HepG2 (cell line): ENCODE results near the gene ENTPD1. TPM values are rescaled to one million over a fixed set of nuclear protein-coding genes. Genes with fewer than 3 reads are reported as not detected.
"Not testable (repeated sequence)": the region's sequence is repeated elsewhere in the genome, so short reads cannot be mapped to it uniquely, and the experiment has no call there.

Experiments
- ATAC-seq: fragments of 200-7000 bp; cut with Tn5 transposase; 3 replicates; pipeline ENCODE4 v1.9.1; 2020; ENCODE audit warnings: mild to moderate bottlenecking, moderate library complexity
- BruUV-seq: library from RNA; stranded (reverse); fragments of 400-500 nt; replicated peaks from 2 replicates; lab custom pipeline; 2021; lab: Mats Ljungman, UMichigan
- CTCF ChIA-PET: fragments of 300-600 bp; formaldehyde crosslinking; extraction: SDS; loops from one replicate; lab custom pipeline; 2021; ENCODE audit warnings: low total read pairs, inconsistent platforms, low intra/inter-chr PET ratio; lab: Yijun Ruan, JAX
- POLR2A ChIA-PET: fragments of 350-600 bp; sonication (Branson Sonifier 250); formaldehyde crosslinking; loops from one replicate; lab custom pipeline; 2020; ENCODE audit warnings: antibody characterized with exemption, inconsistent platforms; lab: Yijun Ruan, JAX
- DNase-seq: peaks from one replicate; pipeline ENCODE4 v3.0.0-alpha.2; 2015; ENCODE audit warnings: low spot score
- FAIRE-seq: peaks from 3 replicates; lab custom pipeline; 2011; peaks lifted over from hg19 to GRCh38; lab: Jason Lieb, UNC
- H2AFZ ChIP-seq: one replicate; pipeline ENCODE4 v1.6.1; 2011; ENCODE audit warnings: low read length, inconsistent platforms
- H3K27ac ChIP-seq: fragments of 300-600 bp; 3 replicates; pipeline ENCODE4 v1.8.0; 2011; ENCODE audit warnings: mixed run types, mild to moderate bottlenecking, mixed read lengths, low read length, inconsistent platforms; ENCODE audit not compliant: insufficient read depth; ENCODE audit errors: extremely low read length
- H3K27me3 ChIP-seq, 2 experiments: fragments of 200-600 bp in 1 of 2; 2 replicates in 1 of 2; 3 replicates in 1 of 2; pipeline versions ENCODE4 v1.6.0 to v1.8.0; 2011; ENCODE audit warnings: low read length in 2 of 2, mild to moderate bottlenecking in 2 of 2, moderate library complexity in 2 of 2, inconsistent platforms in 1 of 2; ENCODE audit not compliant: insufficient read depth in 2 of 2, control insufficient read depth in 1 of 2
- H3K36me3 ChIP-seq, 2 experiments: fragments of 200-600 bp in 1 of 2; replicated peaks in 1 of 2; 2 replicates in 1 of 2; 3 replicates in 1 of 2; pipeline versions ENCODE4 v1.5.1 to v1.8.0; 2011; ENCODE audit warnings: low read length in 2 of 2, inconsistent platforms in 1 of 2; ENCODE audit not compliant: insufficient read depth in 2 of 2, control insufficient read depth in 1 of 2
- H3K4me1 ChIP-seq: 2 replicates; pipeline ENCODE4 v1.5.1; 2012; ENCODE audit warnings: low read length, inconsistent platforms; ENCODE audit not compliant: insufficient read depth
- H3K4me2 ChIP-seq: 2 replicates; pipeline ENCODE4 v1.6.0; 2011; ENCODE audit warnings: low read depth, low read length, inconsistent platforms
- H3K4me3 ChIP-seq, 3 experiments: fragments of 200-600 bp in 1 of 3; sonication (generic), shearing (Covaris generic) in 1 of 3; replicated peaks in 1 of 3; 2 replicates each; pipeline ENCODE4 v1.5.1; 2011 to 2016; ENCODE audit warnings: low read length in 3 of 3, inconsistent platforms in 2 of 3, low read depth in 2 of 3, mild to moderate bottlenecking in 2 of 3, control low read depth in 1 of 3, mixed read lengths in 1 of 3; ENCODE audit not compliant: insufficient read depth in 1 of 3
- H3K79me2 ChIP-seq: one replicate; pipeline ENCODE4 v1.6.1; 2011; ENCODE audit warnings: low read length, inconsistent platforms; ENCODE audit not compliant: insufficient read depth
- H3K9ac ChIP-seq: 2 replicates; pipeline ENCODE4 v1.6.0; 2011; ENCODE audit warnings: mild to moderate bottlenecking, low read depth, low read length, inconsistent platforms; ENCODE audit not compliant: insufficient read depth
- H3K9me3 ChIP-seq: 2 replicates; pipeline ENCODE4 v1.5.1; 2012; ENCODE audit warnings: mild to moderate bottlenecking, low read length
- H4K20me1 ChIP-seq: 2 replicates; pipeline ENCODE4 v1.6.0; 2011; ENCODE audit warnings: inconsistent platforms, mild to moderate bottlenecking, low read length, moderate library complexity; ENCODE audit not compliant: insufficient read depth
- FOXP4 ChIP-seq: sonication (generic); formaldehyde crosslinking; IDR thresholded peaks from 2 replicates; pipeline ENCODE4 v1.4.0; 2020; ENCODE audit warnings: missing genetic modification reagents
- HNF1A ChIP-seq, 2 experiments: sonication (generic) in 1 of 2; formaldehyde crosslinking in 1 of 2; IDR thresholded peaks; 2 replicates each; pipeline versions ENCODE4 v1.4.0 to v1.6.1; 2016 to 2020; ENCODE audit warnings: borderline replicate concordance in 1 of 2, low read depth in 1 of 2, mild to moderate bottlenecking in 1 of 2, missing genetic modification reagents in 1 of 2
- HNF4A ChIP-seq: sonication (generic); formaldehyde crosslinking; IDR thresholded peaks from 2 replicates; pipeline ENCODE4 v1.4.0; 2020; ENCODE audit warnings: missing genetic modification reagents
- ISL2 ChIP-seq: sonication (generic); formaldehyde crosslinking; IDR thresholded peaks from 2 replicates; pipeline ENCODE4 v1.5.0; 2020; ENCODE audit warnings: missing genetic modification reagents
- MIXL1 ChIP-seq: IDR thresholded peaks from 2 replicates; pipeline ENCODE4 v1.6.1; 2016
- NCOA2 ChIP-seq: sonication (generic); formaldehyde crosslinking; IDR thresholded peaks from 2 replicates; pipeline ENCODE4 v1.8.0; 2022; ENCODE audit warnings: inconsistent platforms
- PAXIP1 ChIP-seq: sonication (generic); formaldehyde crosslinking; conservative IDR thresholded peaks from 2 replicates; pipeline ENCODE4 v1.4.0; 2020; ENCODE audit warnings: mild to moderate bottlenecking, missing genetic modification reagents, moderate library complexity
- RXRB ChIP-seq: IDR thresholded peaks from 2 replicates; pipeline ENCODE4 v1.6.1; 2016; ENCODE audit warnings: borderline replicate concordance, missing genetic modification reagents, missing compliant biosample characterization
- SOX5 ChIP-seq: IDR thresholded peaks from 2 replicates; pipeline ENCODE4 v1.6.1; 2016; ENCODE audit warnings: borderline replicate concordance
- TFE3 ChIP-seq: IDR thresholded peaks from 2 replicates; pipeline ENCODE4 v1.6.1; 2016
- ZNF652 ChIP-seq: IDR thresholded peaks from 2 replicates; pipeline ENCODE4 v1.6.1; 2016; ENCODE audit warnings: low read depth, borderline replicate concordance
- WGBS: methylation state at CpG from one replicate; pipeline ENCODE4 v1.1.6; 2017; ENCODE audit warnings: low lambda C conversion rate; 5-methylcytosine and 5-hydroxymethylcytosine counted together
- in situ Hi-C: cut with HindIII; loops from 2 replicates; pipeline ENCODE4 v1.10.0; 2017; ENCODE audit warnings: low pct_unique_long_range_greater_than_20kb; ENCODE audit not compliant: extremely low pct_ligation_motif_present
- intact Hi-C: fragments of 100-400 bp; cut with micrococcal nuclease; formaldehyde crosslinking; loops from one replicate; pipeline ENCODE4 v1.10.0; 2022; ENCODE audit not compliant: unreplicated experiment
- polyA plus RNA-seq, 8 experiments: library from polyadenylated mRNA; depleted of rRNA in 3 of 8; stranded (reverse) in 7 of 8; unstranded in 1 of 8; fragments of >200 nt; fragmentation: Illumina TruSeq in 4 of 8; extraction: Trizol in 4 of 8; gene quantifications; 2 replicates each; pipeline versions ENCODE4 v1.2.1 to v1.2.3, GENCODE V29; 2011 to 2016; ENCODE audit warnings: low read depth in 4 of 8, missing spikeins in 1 of 8, mixed read lengths in 1 of 8; ENCODE audit not compliant: insufficient read depth in 1 of 8
- total RNA-seq, 5 experiments: library from RNA; depleted of rRNA; stranded (reverse); fragments of >200 nt; fragmentation: Illumina TruSeq; extraction: Trizol; gene quantifications; 2 replicates each; pipeline ENCODE4 v1.2.3, GENCODE V29; 2016; ENCODE audit warnings: low read depth in 1 of 5

ENTPD1 gene
- total and polyA plus RNA-seq, 2 of the 13 experiments (the other 11 are each of a cell fraction or from before 2014, with no cell fraction given): 0.07 TPM

- WGBS: 46% methylated on average over 8 of the region's 8 CpGs
- ATAC-seq, CTCF ChIA-PET: not testable (repeated sequence)
- TF ChIP-seq HNF1A (IDR thresholded peaks at IDR 0.05; ENCODE audit: low read depth) (peak; percentile 51; the same call in 1 of the 2 replicates), HNF1A (CRISPR knock-in tag; IDR thresholded peaks at IDR 0.05; ENCODE audit: borderline replicate concordance) (peak; percentile 50; the same call in 1 of the 2 replicates), NCOA2 (CRISPR knock-in tag) (peak; percentile 69; the same call in 1 of the 2 replicates), ZNF652 (peak; percentile 66; the same call in 1 of the 2 replicates), PAXIP1 (CRISPR knock-in tag) (peak; percentile 40; the same call in 1 of the 2 replicates), FOXP4 (CRISPR knock-in tag) (peak; percentile 62), RXRB (0 out of 2 replicates have a peak, but pooled peaks have one; percentile 18), ISL2 (CRISPR knock-in tag) (peak; percentile 64; the same call in 1 of the 2 replicates), TFE3 (peak; percentile 48; the same call in 1 of the 2 replicates), MIXL1 (CRISPR knock-in tag) (0 out of 2 replicates have a peak, but pooled peaks have one; percentile 10), HNF4A (CRISPR knock-in tag) (peak; percentile 30; the same call in 1 of the 2 replicates), SOX5 (CRISPR knock-in tag) (peak; percentile 64; the same call in 1 of the 2 replicates)
Measured at GRCh38 chr10:95808705-95809308, 52.8 kb downstream of the ENTPD1 start.

More at GRCh38 chr10:95808705-95809308, 52.8 kb downstream of the ENTPD1 start:
- H3K27me3 ChIP-seq, POLR2A ChIA-PET, BruUV-seq, H3K79me2 ChIP-seq, intact Hi-C loops, FAIRE-seq, in situ Hi-C loops, H3K27ac ChIP-seq, H4K20me1 ChIP-seq, H3K4me3 ChIP-seq, H3K9me3 ChIP-seq, H3K9ac ChIP-seq, H3K4me2 ChIP-seq, H3K36me3 ChIP-seq, H2AFZ ChIP-seq, DNase-seq: not testable (repeated sequence)
- H3K4me1 ChIP-seq: peaks cover 40% of the 10 kb centered on the region
